Fibroblast of skin of back (primary cell): ENCODE results near the gene ANKRD23.
A peak's percentile ranks its signal among the peaks of the same experiment; 100 is the strongest.
"Not testable (repeated sequence)": the region's sequence is repeated elsewhere in the genome, so short reads cannot be mapped to it uniquely, and the experiment has no call there.

Experiments used
- DNase-seq: peaks from one replicate; pipeline ENCODE4 v3.0.0-alpha.2; 2013

Gene ANKRD23

GRCh38 chr2:96863056-96863455 lies 19.2 kb upstream of the ANKRD23 start:
- not testable (repeated sequence) for DNase-seq

DNA sequence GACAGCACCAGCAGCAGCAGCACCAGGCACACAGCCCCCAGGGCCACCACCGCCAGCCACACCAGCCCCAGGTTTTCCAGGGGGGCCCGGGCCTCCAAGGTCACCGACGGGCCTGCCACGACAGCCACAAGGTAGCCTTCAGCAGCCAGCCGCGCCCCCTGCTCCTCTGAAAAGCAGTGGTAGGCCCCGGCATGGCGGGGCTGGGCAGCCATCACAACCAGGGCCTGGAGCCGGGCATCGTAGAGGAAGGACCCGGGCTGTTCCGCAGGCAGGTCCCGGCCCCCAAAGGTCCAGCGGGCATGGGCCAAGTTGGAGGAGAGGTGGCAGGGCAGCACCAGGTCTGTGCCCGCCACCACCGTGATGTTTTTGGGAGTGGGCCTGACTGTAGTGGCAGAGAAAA lies 17.3 kb upstream of the ANKRD23 start:
- no peak for DNase-seq

DNA sequence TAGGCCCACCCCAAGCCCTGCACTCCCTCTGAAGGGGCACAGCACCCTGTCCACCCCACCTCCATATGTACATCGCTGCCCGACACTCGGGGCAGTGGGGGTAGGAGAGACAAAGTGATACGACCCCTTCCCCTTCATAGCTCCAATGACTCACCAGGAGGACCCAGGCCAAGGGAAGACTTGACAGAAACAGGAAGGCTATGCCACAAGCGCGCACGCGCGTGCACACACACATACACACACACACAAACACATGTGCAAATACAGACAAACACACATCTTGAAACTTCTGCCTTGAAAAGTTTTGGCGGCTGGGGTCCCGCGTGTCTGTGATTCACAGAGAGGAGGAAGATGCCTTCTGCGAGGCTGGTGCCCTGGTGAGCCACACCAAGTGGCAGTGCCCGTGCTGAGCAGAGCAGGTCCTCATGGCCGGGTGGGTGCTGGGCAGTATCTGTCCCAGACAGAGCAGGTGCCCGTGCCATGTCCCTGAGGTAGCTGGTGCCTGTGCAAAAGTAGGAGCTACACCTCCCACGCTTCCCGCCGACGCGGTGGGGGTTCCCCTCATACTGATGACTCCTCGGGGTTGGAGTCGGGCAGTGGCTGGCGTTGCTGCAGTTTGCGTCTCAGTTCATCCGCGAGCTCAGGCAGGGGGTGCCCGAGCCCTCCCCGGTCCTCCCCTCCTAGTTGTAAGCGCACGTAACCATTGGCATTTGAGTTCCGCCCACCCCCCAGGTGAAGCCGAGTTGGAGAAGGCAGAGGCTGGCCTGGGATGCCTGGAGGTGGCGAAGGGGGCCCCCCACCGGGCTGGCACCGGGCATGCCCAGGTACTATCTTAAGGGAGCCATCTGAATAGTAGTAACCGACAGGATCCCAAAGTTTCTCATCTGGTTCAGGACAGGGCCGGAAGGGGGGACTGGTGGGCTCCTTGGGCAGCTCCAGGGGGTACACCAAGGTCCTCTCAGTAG lies 16.5 kb upstream of the ANKRD23 start:
- no peak for DNase-seq

- no peak for DNase-seq
Measured at GRCh38 chr2:96859681-96860064, 15.9 kb upstream of the ANKRD23 start.

DNA sequence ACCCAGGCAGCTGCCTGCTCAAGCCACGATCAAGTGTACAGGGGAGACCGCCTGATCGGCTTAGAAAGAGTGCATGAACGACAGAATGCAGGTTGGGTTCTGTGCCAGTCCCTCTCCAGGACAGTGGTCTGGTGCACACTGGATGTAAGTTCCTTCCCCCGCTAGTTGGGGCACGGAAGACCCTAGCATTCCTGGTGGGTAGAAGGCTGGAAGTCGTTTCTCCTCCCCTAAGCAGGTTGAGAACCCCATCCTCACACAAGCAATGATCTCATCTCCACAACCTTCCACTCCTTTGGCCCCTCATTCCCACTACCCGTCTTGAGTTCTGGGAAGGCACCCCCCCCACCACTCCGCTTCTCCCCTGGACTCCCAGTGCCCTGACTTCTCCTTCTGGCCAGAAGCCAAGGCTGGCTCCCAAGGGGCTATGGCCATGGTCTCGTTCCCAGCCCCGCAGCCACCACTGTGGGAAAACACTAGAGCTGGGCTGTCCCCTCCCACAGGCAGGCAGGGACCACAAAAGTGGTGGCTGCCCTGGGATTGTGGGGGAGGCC lies 15.4 kb upstream of the ANKRD23 start:
- peak; percentile 30 for DNase-seq

- peak; percentile 97 for DNase-seq
Measured at GRCh38 chr2:96857667-96858372, 14.0 kb upstream of the ANKRD23 start, which contains the start of gene ANKRD39. Gene ANKRD39 (minus strand): TSS chr2:96858016. CDS start chr2:96857987, 29 bp downstream.

- DNase-seq, result no peak
Measured at GRCh38 chr2:96856776-96857666, 13.2 kb upstream of the ANKRD23 start.

- no peak for DNase-seq
Measured at GRCh38 chr2:96853321-96853720, 9.5 kb upstream of the ANKRD23 start.

- DNase-seq, result no peak
Measured at GRCh38 chr2:96852667-96853066, 8.8 kb upstream of the ANKRD23 start.

DNA sequence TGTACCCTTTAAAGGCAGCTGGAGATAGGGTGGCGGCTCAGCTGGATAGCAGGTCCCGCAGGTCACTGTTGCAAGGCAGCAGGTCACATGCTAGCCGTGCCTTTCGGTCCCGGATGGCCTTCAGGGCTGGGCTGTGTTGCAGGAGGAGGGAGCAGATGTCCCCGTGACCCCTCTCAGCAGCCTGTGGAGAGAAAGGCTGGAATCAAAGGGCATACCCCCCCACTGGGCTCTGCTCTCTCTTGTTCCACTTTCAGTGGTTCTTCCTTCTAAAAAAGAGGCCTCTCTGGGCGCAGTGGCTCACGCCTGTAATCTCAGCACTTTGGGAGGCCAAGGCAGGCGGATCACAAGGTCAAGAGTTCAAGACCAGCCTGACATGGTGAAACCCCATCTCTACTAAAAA lies 4.4 kb upstream of the ANKRD23 start:
- DNase-seq, result no peak

GRCh38 chr2:96847586-96847985 lies 3.8 kb upstream of the ANKRD23 start:
- DNase-seq, result no peak

- no peak for DNase-seq
Measured at GRCh38 chr2:96846825-96847224, 3.0 kb upstream of the ANKRD23 start.

- no peak for DNase-seq
Measured at GRCh38 chr2:96844405-96844808, 586 bp upstream of the ANKRD23 start.

GRCh38 chr2:96842600-96842999 lies 1.2 kb downstream of the ANKRD23 start:
- no peak for DNase-seq

GRCh38 chr2:96841701-96842495 lies 1.9 kb downstream of the ANKRD23 start:
- no peak for DNase-seq

- DNase-seq, result no peak
Measured at GRCh38 chr2:96839875-96840850, 3.7 kb downstream of the ANKRD23 start.

- no peak for DNase-seq
Measured at GRCh38 chr2:96839293-96839874, 4.4 kb downstream of the ANKRD23 start.

GRCh38 chr2:96838345-96839292 lies 5.2 kb downstream of the ANKRD23 start:
- no peak for DNase-seq

DNA sequence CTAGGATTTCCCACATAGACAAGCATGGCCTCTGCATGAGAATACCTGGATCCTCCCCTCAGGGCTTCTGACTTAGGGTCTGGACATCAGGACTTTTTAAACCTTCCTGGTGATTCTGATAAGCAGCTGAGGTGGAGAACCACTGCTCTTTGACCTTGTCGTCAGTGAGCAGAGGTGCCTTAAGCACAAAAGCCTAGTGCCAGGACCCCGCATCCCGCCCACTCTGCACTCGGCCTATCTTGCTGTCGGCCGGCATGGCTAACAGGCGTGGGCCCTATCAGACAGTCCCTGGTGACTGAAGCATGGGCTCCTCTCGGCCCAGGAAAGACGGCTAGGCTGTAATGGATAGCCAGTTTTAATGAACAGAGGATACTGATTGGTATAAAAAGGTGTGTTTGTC lies 6.2 kb downstream of the ANKRD23 start:
- no peak for DNase-seq
